OCI-LY7 (cell line): ENCODE results near the gene ARF6. TPM values are rescaled to one million over a fixed set of nuclear protein-coding genes. Genes with fewer than 3 reads are reported as not detected.

Experiments used
- BruUV-seq: library from RNA; stranded (reverse); fragments of 400-500 nt; replicated peaks from 2 replicates; lab custom pipeline; 2021; lab: Mats Ljungman, UMichigan
- CTCF ChIA-PET: fragments of 300-600 bp; sonication (Branson Sonifier 250); formaldehyde crosslinking; loops from one replicate; lab custom pipeline; 2022; ENCODE audit warnings: antibody characterized with exemption; ENCODE audit not compliant: unreplicated experiment; lab: Charles Lee
- POLR2A ChIA-PET: fragments of 300-600 bp; sonication (Branson Sonifier 250); formaldehyde crosslinking; loops from one replicate; lab custom pipeline; 2022; ENCODE audit warnings: antibody characterized with exemption; lab: Charles Lee
- DNase-seq: peaks from one replicate; pipeline ENCODE4 v3.0.0-alpha.2; 2015; ENCODE audit warnings: low spot score
- H2AFZ ChIP-seq: fragments of 200-600 bp; sonication (generic), shearing (Covaris generic); 2 replicates; pipeline ENCODE4 v1.6.1; 2014; ENCODE audit warnings: mild to moderate bottlenecking, antibody characterized with exemption, low read length, moderate library complexity
- H3K27ac ChIP-seq: fragments of 200-600 bp; sonication (generic); 2 replicates; pipeline ENCODE4 v1.5.1; 2014; ENCODE audit warnings: mixed run types, low read depth, mild to moderate bottlenecking, moderate library complexity, low read length, inconsistent platforms; ENCODE audit not compliant: poor library complexity, severe bottlenecking
- H3K36me3 ChIP-seq: fragments of 200-600 bp; sonication (generic); 2 replicates; pipeline ENCODE4 v1.6.1; 2014; ENCODE audit warnings: mild to moderate bottlenecking, antibody characterized with exemption, low read length, moderate library complexity, mixed read lengths; ENCODE audit not compliant: insufficient read depth
- H3K4me1 ChIP-seq: fragments of 200-600 bp; sonication (generic); 2 replicates; pipeline ENCODE4 v1.5.1; 2014; ENCODE audit warnings: mild to moderate bottlenecking, low read length; ENCODE audit not compliant: insufficient read depth, poor library complexity, severe bottlenecking
- H3K4me2 ChIP-seq: fragments of 200-600 bp; sonication (generic); 2 replicates; pipeline ENCODE4 v1.6.1; 2014; ENCODE audit warnings: mild to moderate bottlenecking, low read length
- H3K4me3 ChIP-seq: fragments of 200-600 bp; sonication (generic); 2 replicates; pipeline ENCODE4 v1.5.1; 2014; ENCODE audit warnings: mild to moderate bottlenecking, low read depth, low read length; ENCODE audit not compliant: poor library complexity, severe bottlenecking
- H3K79me2 ChIP-seq: fragments of 200-600 bp; sonication (generic); 2 replicates; pipeline ENCODE4 v1.6.1; 2016; ENCODE audit warnings: low read depth, mild to moderate bottlenecking, low read length, moderate library complexity, mixed read lengths; ENCODE audit not compliant: insufficient read depth
- H3K9me2 ChIP-seq: fragments of 200-600 bp; sonication (generic); 2 replicates; pipeline ENCODE4 v1.6.1; 2016; ENCODE audit warnings: mild to moderate bottlenecking, low read length, mixed read lengths; ENCODE audit not compliant: insufficient read depth
- H3K9me3 ChIP-seq: fragments of 200-600 bp; sonication (generic); 2 replicates; pipeline ENCODE4 v1.6.1; 2014; ENCODE audit warnings: mild to moderate bottlenecking, mixed run types, low read length, mixed read lengths
- H4K20me1 ChIP-seq: fragments of 200-600 bp; sonication (generic); 2 replicates; pipeline ENCODE4 v1.6.1; 2014; ENCODE audit warnings: mild to moderate bottlenecking, antibody characterized with exemption, low read length, moderate library complexity, mixed read lengths; ENCODE audit not compliant: insufficient read depth
- CTCF ChIP-seq: fragments of 200-600 bp; sonication (generic); conservative IDR thresholded peaks from 2 replicates; pipeline ENCODE4 v1.5.1; 2014; ENCODE audit warnings: mild to moderate bottlenecking, antibody characterized with exemption, low read length, moderate library complexity, mixed read lengths
- EZH2phosphoT487 ChIP-seq: fragments of 200-600 bp; sonication (generic); IDR thresholded peaks from 2 replicates; pipeline ENCODE4 v1.6.1; 2018; ENCODE audit warnings: low read depth, borderline replicate concordance, mild to moderate bottlenecking, mixed run types, antibody characterized with exemption, low read length, moderate library complexity, mixed read lengths
- intact Hi-C: fragments of 100-400 bp; cut with micrococcal nuclease; formaldehyde crosslinking; loops from one replicate; pipeline ENCODE4 v1.10.0; 2022; ENCODE audit not compliant: unreplicated experiment
- total RNA-seq, 2 experiments: library from RNA; depleted of rRNA in 1 of 2; stranded (reverse); fragments of >200 nt in 1 of 2; shearing (Covaris generic) in 1 of 2; gene quantifications; 2 replicates each; pipeline ENCODE4 v1.2.3, GENCODE V29; 2014 to 2022

The ARF6 gene
- total RNA-seq, 2 experiments from 2014 or later, result 47.6 to 69.1 TPM

DNA sequence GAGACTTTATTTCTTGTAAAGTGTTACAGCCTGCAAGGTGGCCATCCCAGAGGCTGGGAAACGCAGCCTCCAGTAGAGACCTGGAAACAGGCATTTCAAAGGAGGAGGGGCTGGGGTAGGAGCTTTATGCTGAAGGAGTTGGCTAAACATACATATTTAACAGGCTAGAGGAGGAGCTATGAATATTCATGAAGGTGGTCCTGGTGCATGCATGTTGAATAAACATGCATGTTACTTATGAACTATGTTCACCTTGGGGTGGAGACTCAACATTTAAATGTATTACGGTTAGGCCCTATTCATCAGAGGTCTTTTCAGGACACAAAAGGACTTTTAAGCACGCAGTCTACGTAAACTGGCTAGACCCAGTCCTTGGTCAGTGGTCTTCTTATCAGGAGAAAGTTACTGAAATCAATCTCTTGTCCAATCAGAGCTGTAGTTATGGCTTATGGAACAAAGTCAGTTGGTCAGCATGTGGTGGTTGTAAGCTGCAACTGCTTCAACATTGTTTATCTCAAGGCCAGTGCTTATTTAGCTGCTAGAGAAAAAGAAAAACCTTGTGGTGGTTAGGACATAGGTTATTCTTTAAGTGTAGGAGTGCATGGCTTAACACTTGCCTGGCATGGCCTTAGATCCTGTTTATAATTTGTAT, 11.4 kb upstream of the ARF6 start:
- no peaks in the 10 kb centered on the region for H4K20me1 ChIP-seq
- POLR2A ChIA-PET, result interaction anchor here (0.6 to 1.5 kb wide), 15 partner anchors 11 to 245 kb away, joined by 3 to 13 read pairs (median 3); partner anchors contain the start of gene ARF6
- TF ChIP-seq CTCF (no peak), EZH2phosphoT487 (no peak)

DNA sequence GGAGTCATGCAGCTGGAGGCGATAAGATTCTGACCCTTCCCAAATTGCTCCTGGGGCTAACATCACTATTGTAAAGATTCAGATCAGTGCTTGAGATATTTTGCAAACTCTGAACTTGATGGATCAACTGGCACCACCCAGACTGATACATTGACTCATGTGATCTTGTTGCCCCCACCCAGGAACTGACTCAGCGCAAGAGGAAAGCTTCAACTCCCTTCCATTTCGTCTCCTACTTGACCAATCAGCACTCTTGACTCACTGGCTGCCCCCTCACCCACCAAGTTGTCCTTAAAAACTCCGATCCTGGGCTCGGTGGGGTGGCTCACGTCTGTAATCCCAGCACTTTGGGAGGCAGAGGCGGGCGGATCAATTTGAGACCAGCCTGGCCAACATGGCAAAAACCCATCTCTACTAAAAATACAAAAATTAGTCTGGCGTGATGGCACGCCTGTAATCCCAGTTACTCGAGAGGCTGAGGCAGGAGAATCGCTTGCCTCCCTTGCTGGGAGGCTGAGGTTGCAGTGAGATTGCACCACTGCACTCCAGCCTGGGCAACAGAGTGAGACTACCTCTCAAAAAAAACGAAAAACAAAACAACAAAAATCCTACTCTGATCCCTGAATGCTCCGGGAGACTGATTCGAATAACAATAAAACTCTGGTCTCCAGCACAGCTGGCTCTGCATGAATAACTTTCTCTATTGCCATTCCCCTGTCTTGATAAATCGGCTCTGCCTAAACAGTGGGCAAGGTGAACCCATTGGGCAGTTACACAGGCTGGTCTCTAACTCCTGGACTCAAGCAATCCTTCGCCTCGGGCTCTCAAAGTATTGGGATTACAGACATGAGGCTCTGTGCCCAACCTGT, 9.8 kb upstream of the ARF6 start:
- Histone ChIP-seq H3K36me3 (no peaks in the 10 kb centered on the region), H2AFZ (no peak overlapping the region), H4K20me1 (no peaks in the 10 kb centered on the region), H3K9me3 (no peaks in the 10 kb centered on the region), H3K4me3 (no peak overlapping the region), H3K4me2 (no peak overlapping the region), H3K9me2 (no peaks in the 10 kb centered on the region), H3K27ac (no peak overlapping the region), H3K4me1 (peaks cover 32% of the 10 kb centered on the region), H3K79me2 (no peaks in the 10 kb centered on the region)
- no peak for TF ChIP-seq EZH2phosphoT487
- TF ChIP-seq CTCF, result no peak
- no TSS peak for BruUV-seq
- no peak for DNase-seq
- ChIA-PET CTCF (no interaction called here), POLR2A (interaction anchor here (0.7 to 1.5 kb wide), 3 partner anchors 15 to 185 kb away, joined by 3 to 8 read pairs (median 4); no protein-coding TSS in a partner anchor)
- intact Hi-C loops, result no loop called here

More for the DNA sequence above, 11.4 kb upstream of the ARF6 start:
- no peak overlapping the region for H3K4me2 ChIP-seq
- H3K9me3 ChIP-seq, result no peaks in the 10 kb centered on the region
- no TSS peak for BruUV-seq
- no peaks in the 10 kb centered on the region for H3K79me2 ChIP-seq
- CTCF ChIA-PET, result interaction anchor here (0.9 kb wide), 1 partner anchor 11 kb away, joined by 4 read pairs; the partner anchor contains the start of gene ARF6
- intact Hi-C loops, result no loop called here
- H3K36me3 ChIP-seq, result no peaks in the 10 kb centered on the region
- DNase-seq, result no peak
- no peaks in the 10 kb centered on the region for H3K9me2 ChIP-seq
- H2AFZ ChIP-seq, result peak overlapping the region; percentile 82; the same call in 1 of the 2 replicates
- H3K27ac ChIP-seq, result no peak overlapping the region
- peaks cover 28% of the 10 kb centered on the region for H3K4me1 ChIP-seq
- no peak overlapping the region for H3K4me3 ChIP-seq
